A549 treated with Hydrocortisone at 1 μM for 4 hours (cell line): ENCODE results near the gene PPP1R16B. TPM values are rescaled to one million over a fixed set of nuclear protein-coding genes. Genes with fewer than 3 reads are reported as not detected.

Experiments
- total RNA-seq: library from RNA; stranded (reverse); fragments of 200-300 nt; extraction: Qiagen RNA extraction; gene quantifications from 5 replicates; pipeline ENCODE4 v1.2.3, GENCODE V29; 2022

Gene PPP1R16B
- total RNA-seq, result 0.08 to 0.22 TPM (median 0.14 TPM) in 5 replicates

GRCh38 chr20:38805502-38805957, at the start of gene PPP1R16B:
Gene PPP1R16B (plus strand): TSS chr20:38805697. CDS start chr20:38835926, 30,229 bp downstream.

GRCh38 chr20:38926142-38926933, 120.8 kb downstream of the PPP1R16B start, which contains the start of gene FAM83D:
Gene FAM83D (plus strand): TSS chr20:38926417. CDS start chr20:38926443, 26 bp downstream.

GRCh38 chr20:38962044-38962927, 156.8 kb downstream of the PPP1R16B start, which contains the start of gene DHX35:
Gene DHX35 (plus strand): TSS chr20:38962344. CDS start chr20:38962368, 24 bp downstream.

Other genes with a start within 250 kb of the PPP1R16B start
- gene ADIG, start 224.5 kb upstream of the PPP1R16B start, total RNA-seq, result not detected in 5 replicates
- 0.08 TPM in 1 of 5 replicates, not detected in the others for gene ARHGAP40, start 203.9 kb upstream of the PPP1R16B start, total RNA-seq
- gene SLC32A1, start 81.2 kb upstream of the PPP1R16B start, total RNA-seq, result not detected in 5 replicates
- gene ACTR5, start 57.2 kb upstream of the PPP1R16B start, total RNA-seq, result 9.0 to 9.7 TPM (median 9.4 TPM) in 5 replicates
- gene FAM83D, start 120.7 kb downstream of the PPP1R16B start, total RNA-seq, result 62.2 to 69.8 TPM (median 65.9 TPM) in 5 replicates
- 7.4 to 8.8 TPM (median 7.9 TPM) in 5 replicates for gene DHX35, start 156.6 kb downstream of the PPP1R16B start, total RNA-seq